Erythroblast (primary cell): Measurements from ENCODE around the gene UGGT1.

Experiments used
- GATA1 ChIP-seq: IDR thresholded peaks from 2 replicates; pipeline ENCODE4 v1.6.1; 2011; ENCODE audit warnings: low read depth, mild to moderate bottlenecking, control low read depth, low read length, moderate library complexity
- POLR2A ChIP-seq: IDR thresholded peaks from 2 replicates; pipeline ENCODE4 v1.6.1; 2011; ENCODE audit warnings: mild to moderate bottlenecking, low read length

DNA sequence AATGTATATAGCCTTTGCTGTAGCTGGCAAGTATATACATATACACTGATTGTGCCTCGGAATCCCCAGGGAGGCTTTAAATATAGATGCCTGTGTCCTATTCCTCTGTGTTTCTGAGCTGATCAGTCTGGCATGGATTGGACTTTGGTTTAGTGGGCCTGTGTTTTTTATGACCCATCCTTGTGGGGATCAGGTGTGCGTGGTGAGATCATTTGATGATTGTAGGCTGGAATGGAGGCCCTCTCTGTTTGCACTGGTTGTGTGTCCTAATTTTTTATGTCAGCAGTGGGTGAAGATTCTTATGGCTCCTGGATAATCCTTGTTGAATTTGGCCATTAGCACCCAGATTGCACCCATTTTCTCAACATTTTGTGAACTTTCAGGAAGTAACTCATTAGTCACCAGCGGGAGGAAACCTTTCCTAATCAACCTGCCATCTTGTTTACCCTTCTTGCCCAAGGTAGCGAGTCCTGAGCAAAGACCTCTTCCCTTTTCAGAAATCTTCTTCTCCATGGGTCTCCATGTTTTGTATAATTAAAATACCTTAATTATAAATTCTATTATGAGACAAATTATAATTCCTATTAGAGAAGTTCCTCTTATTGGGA lies 75.8 kb downstream of the UGGT1 start:
- TF ChIP-seq POLR2A (no peak), GATA1 (no peak)
